Pericardium fibroblast (primary cell): ENCODE measurements around the gene MORN2. TPM values are rescaled to one million over a fixed set of nuclear protein-coding genes. Genes with fewer than 3 reads are reported as not detected.

Experiments used
- total RNA-seq: library from RNA; depleted of rRNA; stranded (reverse); fragments of >200 nt; gene quantifications from 2 replicates; pipeline ENCODE4 v1.2.3, GENCODE V29; 2015

Gene MORN2
- 22.0 and 26.0 TPM in 2 replicates for total RNA-seq

GRCh38 chr2:38875576-38876367 is at the start of gene MORN2, which contains the start of gene DHX57:
MORN2 (plus strand) TSS chr2:38875976.
DHX57 (minus strand) TSS chr2:38875934; CDS start chr2:38868405, 7,529 bp downstream.

GRCh38 chr2:38889575-38889974 is 13.8 kb downstream of the MORN2 start, which contains the start of gene ARHGEF33:
ARHGEF33 (plus strand) TSS chr2:38889875; CDS start chr2:38919448, 29,573 bp downstream.

Other genes with a start within 250 kb of the MORN2 start
- 10.0 and 11.9 TPM in 2 replicates for gene GALM, start 209.9 kb upstream of the MORN2 start, total RNA-seq
- gene SRSF7, start 124.6 kb upstream of the MORN2 start, total RNA-seq: 35.4 and 69.3 TPM in 2 replicates
- 6.0 and 10.7 TPM in 2 replicates for gene GEMIN6, start 97.8 kb upstream of the MORN2 start, total RNA-seq
- 10.7 and 14.6 TPM in 2 replicates for gene DHX57, start within 50 bp of the MORN2 start, total RNA-seq
- gene ARHGEF33, start 13.9 kb downstream of the MORN2 start, total RNA-seq: 0.09 TPM in 1 of 2 replicates, not detected in the other
- gene SOS1, start 245.1 kb downstream of the MORN2 start, total RNA-seq: 9.2 and 15.4 TPM in 2 replicates